HUES64 (cell line): ENCODE data around the gene ISYNA1.
A peak's percentile ranks its signal among the peaks of the same experiment; 100 is the strongest.

ENCODE experiments used
- H3K27ac ChIP-seq: 2 replicates; pipeline ENCODE4 v1.7.0; 2013; ENCODE audit warnings: low read depth, low read length, inconsistent platforms
- H3K27me3 ChIP-seq: 2 replicates; pipeline ENCODE4 v1.6.1; 2013; ENCODE audit warnings: mild to moderate bottlenecking, low read length; ENCODE audit not compliant: insufficient read depth
- H3K36me3 ChIP-seq: 2 replicates; pipeline ENCODE4 v1.6.1; 2013; ENCODE audit warnings: mild to moderate bottlenecking, low read length; ENCODE audit not compliant: insufficient read depth
- H3K4me1 ChIP-seq: 2 replicates; pipeline ENCODE4 v1.6.1; 2013; ENCODE audit warnings: mild to moderate bottlenecking, low read length, moderate library complexity; ENCODE audit not compliant: insufficient read depth
- H3K4me3 ChIP-seq: 2 replicates; pipeline ENCODE4 v1.5.1; 2013; ENCODE audit warnings: mild to moderate bottlenecking, low read length, moderate library complexity
- H3K9ac ChIP-seq: 2 replicates; pipeline ENCODE4 v1.6.1; 2013; ENCODE audit warnings: mild to moderate bottlenecking, low read depth, low read length
- H3K9me3 ChIP-seq: 2 replicates; pipeline ENCODE4 v1.6.1; 2013; ENCODE audit warnings: low read depth, low read length; ENCODE audit not compliant: insufficient read depth
- WGBS: fragments of 150-250, 120-280 bp; methylation state at CpG from one replicate; pipeline ENCODE4 v1.1.7; 2013; ENCODE audit warnings: missing lambda C conversion rate; 5-methylcytosine and 5-hydroxymethylcytosine counted together

The ISYNA1 gene

GRCh38 chr19:18476507-18477041 is 38.6 kb upstream of the ISYNA1 start:
- 94% methylated on average over 14 of the region's 14 CpGs for WGBS
- Histone ChIP-seq H3K4me1 (0 out of 2 replicates have a peak, but pooled peaks cover 5% of the 10 kb centered on the region), H3K4me3 (no peak overlapping the region), H3K27ac (no peak overlapping the region), H3K9me3 (no peaks in the 10 kb centered on the region), H3K27me3 (no peaks in the 10 kb centered on the region), H3K36me3 (no peaks in the 10 kb centered on the region), H3K9ac (no peak overlapping the region)

- 90% methylated on average over 19 of the region's 19 CpGs for WGBS
- no peaks in the 10 kb centered on the region for H3K9me3 ChIP-seq
Observed at GRCh38 chr19:18475762-18476331, 37.9 kb upstream of the ISYNA1 start.

GRCh38 chr19:18475004-18475453 is 37.1 kb upstream of the ISYNA1 start:
- H3K9ac ChIP-seq: no peak overlapping the region
- no peak overlapping the region for H3K27ac ChIP-seq
- H3K36me3 ChIP-seq: no peaks in the 10 kb centered on the region
- 99% methylated on average over 5 of the region's 5 CpGs for WGBS
- H3K4me1 ChIP-seq: peaks cover 9% of the 10 kb centered on the region; the same call in 1 of the 2 replicates
- no peaks in the 10 kb centered on the region for H3K27me3 ChIP-seq
- no peak overlapping the region for H3K4me3 ChIP-seq
- H3K9me3 ChIP-seq: no peaks in the 10 kb centered on the region

More at GRCh38 chr19:18475762-18476331, 37.9 kb upstream of the ISYNA1 start:
- H3K27ac ChIP-seq: no peak overlapping the region
- H3K9ac ChIP-seq: no peak overlapping the region
- 0 out of 2 replicates have a peak, but pooled peaks cover 5% of the 10 kb centered on the region for H3K4me1 ChIP-seq
- H3K27me3 ChIP-seq: no peaks in the 10 kb centered on the region
- no peaks in the 10 kb centered on the region for H3K36me3 ChIP-seq
- H3K4me3 ChIP-seq: no peak overlapping the region

GRCh38 chr19:18474366-18474887 is 36.5 kb upstream of the ISYNA1 start:
- no peaks in the 10 kb centered on the region for H3K36me3 ChIP-seq

GRCh38 chr19:18473706-18474087 is 35.8 kb upstream of the ISYNA1 start:
- Histone ChIP-seq H3K27ac (no peak overlapping the region), H3K9ac (no peak overlapping the region), H3K36me3 (no peaks in the 10 kb centered on the region), H3K9me3 (no peaks in the 10 kb centered on the region), H3K4me3 (no peak overlapping the region), H3K4me1 (peaks cover 5% of the 10 kb centered on the region; the same call in 1 of the 2 replicates), H3K27me3 (no peaks in the 10 kb centered on the region)
- WGBS: 95% methylated on average over 8 of the region's 8 CpGs

More at GRCh38 chr19:18474366-18474887, 36.5 kb upstream of the ISYNA1 start:
- Histone ChIP-seq H3K4me1 (peaks cover 9% of the 10 kb centered on the region; the same call in 1 of the 2 replicates), H3K27me3 (no peaks in the 10 kb centered on the region), H3K9me3 (no peaks in the 10 kb centered on the region), H3K4me3 (no peak overlapping the region), H3K9ac (no peak overlapping the region), H3K27ac (no peak overlapping the region)
- WGBS: 92% methylated on average over 13 of the region's 13 CpGs

- Histone ChIP-seq H3K4me3 (no peak overlapping the region), H3K27me3 (no peaks in the 10 kb centered on the region), H3K36me3 (no peaks in the 10 kb centered on the region), H3K27ac (no peak overlapping the region), H3K9ac (no peak overlapping the region), H3K9me3 (no peaks in the 10 kb centered on the region), H3K4me1 (peaks cover 3% of the 10 kb centered on the region; the same call in 1 of the 2 replicates)
- WGBS: 87% methylated on average over 8 of the region's 8 CpGs
Observed at GRCh38 chr19:18473003-18473705, 35.2 kb upstream of the ISYNA1 start.

- Histone ChIP-seq H3K4me3 (no peak overlapping the region), H3K27ac (no peak overlapping the region), H3K27me3 (no peaks in the 10 kb centered on the region), H3K9ac (no peak overlapping the region), H3K4me1 (peaks cover 3% of the 10 kb centered on the region; the same call in 1 of the 2 replicates), H3K36me3 (no peaks in the 10 kb centered on the region), H3K9me3 (no peaks in the 10 kb centered on the region)
- 74% methylated on average over 2 of the region's 2 CpGs for WGBS
Observed at GRCh38 chr19:18470787-18471186, 32.9 kb upstream of the ISYNA1 start.

- H3K9ac ChIP-seq: no peak overlapping the region
Observed at GRCh38 chr19:18469069-18469846, 31.3 kb upstream of the ISYNA1 start.

GRCh38 chr19:18468517-18468916 is 30.6 kb upstream of the ISYNA1 start:
- Histone ChIP-seq H3K9ac (no peak overlapping the region), H3K27ac (no peak overlapping the region), H3K4me1 (peaks cover 3% of the 10 kb centered on the region; the same call in 1 of the 2 replicates), H3K36me3 (no peaks in the 10 kb centered on the region), H3K9me3 (no peaks in the 10 kb centered on the region), H3K4me3 (no peak overlapping the region), H3K27me3 (no peaks in the 10 kb centered on the region)
- WGBS: 81% methylated on average over 3 of the region's 3 CpGs

More at GRCh38 chr19:18469069-18469846, 31.3 kb upstream of the ISYNA1 start:
- 75% methylated on average over 28 of the region's 28 CpGs for WGBS
- H3K27ac ChIP-seq: peak overlapping the region; percentile 19; the same call in 1 of the 2 replicates
- no peaks in the 10 kb centered on the region for H3K36me3 ChIP-seq
- H3K4me3 ChIP-seq: no peak overlapping the region
- H3K4me1 ChIP-seq: peaks cover 3% of the 10 kb centered on the region; the same call in 1 of the 2 replicates
- no peaks in the 10 kb centered on the region for H3K27me3 ChIP-seq
- no peaks in the 10 kb centered on the region for H3K9me3 ChIP-seq

GRCh38 chr19:18467978-18468377 is 30.0 kb upstream of the ISYNA1 start:
- Histone ChIP-seq H3K9me3 (no peaks in the 10 kb centered on the region), H3K36me3 (no peaks in the 10 kb centered on the region), H3K4me3 (no peak overlapping the region), H3K27ac (no peak overlapping the region), H3K4me1 (peaks cover 3% of the 10 kb centered on the region; the same call in 1 of the 2 replicates), H3K9ac (no peak overlapping the region), H3K27me3 (no peaks in the 10 kb centered on the region)
- 91% methylated on average over 3 of the region's 3 CpGs for WGBS
